Endothelial cell of umbilical vein (primary cell): ENCODE data around the gene GCLC. TPM values are rescaled to one million over a fixed set of nuclear protein-coding genes. Genes with fewer than 3 reads are reported as not detected.

ENCODE experiments used
- BruUV-seq: library from RNA; stranded (reverse); fragments of 400-500 nt; replicated peaks from 2 replicates; lab custom pipeline; 2021; lab: Mats Ljungman, UMichigan
- CTCF ChIA-PET: fragments of 300-600, 350-600 bp; sonication (Branson Sonifier 250); formaldehyde crosslinking; loops from one replicate; lab custom pipeline; 2021; ENCODE audit warnings: antibody characterized with exemption, inconsistent platforms; lab: Charles Lee
- POLR2A ChIA-PET: fragments of 300-600, 350-600 bp; sonication (Branson Sonifier 250); formaldehyde crosslinking; loops from one replicate; lab custom pipeline; 2021; ENCODE audit warnings: antibody characterized with exemption, inconsistent platforms; lab: Charles Lee
- DNase-seq: peaks from one replicate; pipeline ENCODE4 v3.0.0-alpha.2; 2011; ENCODE audit warnings: low read depth, low spot score
- FAIRE-seq: peaks from 2 replicates; lab custom pipeline; 2011; peaks lifted over from hg19 to GRCh38; lab: Jason Lieb, UNC
- H2AFZ ChIP-seq: 2 replicates; pipeline ENCODE4 v1.6.0; 2012; ENCODE audit warnings: low read depth, low read length, control low read depth, inconsistent platforms
- H3K27ac ChIP-seq: 2 replicates; pipeline ENCODE4 v1.5.1; 2011; ENCODE audit warnings: low read depth, mild to moderate bottlenecking, control low read depth, low read length, moderate library complexity; ENCODE audit not compliant: insufficient read depth
- H3K27me3 ChIP-seq, 2 experiments: 2 replicates each; pipeline versions ENCODE4 v1.6.0 to v1.6.1; 2011; ENCODE audit warnings: low read length in 2 of 2, mixed read lengths in 1 of 2; ENCODE audit not compliant: control insufficient read depth in 2 of 2, insufficient read depth in 2 of 2
- H3K36me3 ChIP-seq, 2 experiments: 2 replicates in 1 of 2; 3 replicates in 1 of 2; pipeline ENCODE4 v1.5.1; 2011; ENCODE audit warnings: low read length in 2 of 2, mild to moderate bottlenecking in 1 of 2, moderate library complexity in 1 of 2; ENCODE audit not compliant: control insufficient read depth in 2 of 2, insufficient read depth in 2 of 2; ENCODE audit errors: extremely low read depth in 1 of 2
- H3K4me1 ChIP-seq: 3 replicates; pipeline ENCODE4 v1.5.1; 2011; ENCODE audit warnings: mild to moderate bottlenecking, low read length; ENCODE audit not compliant: control insufficient read depth, insufficient read depth; ENCODE audit errors: extremely low read depth
- H3K4me2 ChIP-seq: 2 replicates; pipeline ENCODE4 v1.6.1; 2011; ENCODE audit warnings: low read length, control low read depth, mixed read lengths; ENCODE audit not compliant: insufficient read depth
- H3K4me3 ChIP-seq, 3 experiments: fragments of 200-600 bp in 1 of 3; sonication (generic), shearing (Covaris generic) in 1 of 3; replicated peaks in 1 of 3; 2 replicates each; pipeline ENCODE4 v1.5.1; 2011 to 2016; ENCODE audit warnings: control low read depth in 3 of 3, low read length in 3 of 3, mild to moderate bottlenecking in 2 of 3, inconsistent platforms in 1 of 3, low read depth in 1 of 3, moderate library complexity in 1 of 3; ENCODE audit not compliant: insufficient read depth in 1 of 3
- H3K79me2 ChIP-seq: 2 replicates; pipeline ENCODE4 v1.6.0; 2012; ENCODE audit warnings: low read length, inconsistent platforms; ENCODE audit not compliant: control insufficient read depth, insufficient read depth
- H3K9ac ChIP-seq: replicated peaks from 2 replicates; pipeline ENCODE3; 2011; ENCODE audit warnings: low read length, control low read depth; ENCODE audit not compliant: insufficient read depth; ENCODE audit errors: extremely low read depth
- H3K9me1 ChIP-seq: replicated peaks from 3 replicates; pipeline ENCODE4 v1.6.0; 2011; ENCODE audit warnings: mild to moderate bottlenecking, low read length; ENCODE audit not compliant: control insufficient read depth, insufficient read depth; ENCODE audit errors: extremely low read depth
- H3K9me3 ChIP-seq: replicated peaks from 2 replicates; pipeline ENCODE4 v1.5.1; 2012; ENCODE audit warnings: low read length, inconsistent platforms; ENCODE audit not compliant: control insufficient read depth, insufficient read depth
- H4K20me1 ChIP-seq: replicated peaks from 2 replicates; pipeline ENCODE3; 2011; ENCODE audit warnings: mild to moderate bottlenecking, low read length; ENCODE audit not compliant: control insufficient read depth, insufficient read depth; ENCODE audit errors: extremely low read depth
- EZH2 ChIP-seq: IDR thresholded peaks from 2 replicates; pipeline ENCODE4 v1.6.1; 2012; ENCODE audit warnings: borderline replicate concordance, low read depth, mild to moderate bottlenecking, moderate library complexity, low read length, inconsistent platforms; ENCODE audit not compliant: severe bottlenecking
- FOS ChIP-seq: IDR thresholded peaks from 2 replicates; pipeline ENCODE4 v1.6.1; 2011; ENCODE audit warnings: mild to moderate bottlenecking, low read length, moderate library complexity, borderline replicate concordance; ENCODE audit not compliant: insufficient read depth
- GATA2 ChIP-seq: IDR thresholded peaks from 2 replicates; pipeline ENCODE4 v1.7.0; 2011; ENCODE audit warnings: low read depth, mild to moderate bottlenecking, moderate library complexity, mixed read lengths, low read length; ENCODE audit not compliant: insufficient read length, insufficient read depth
- JUN ChIP-seq: IDR thresholded peaks from 2 replicates; pipeline ENCODE4 v1.6.1; 2011; ENCODE audit warnings: borderline replicate concordance, low read depth; ENCODE audit not compliant: insufficient read length, insufficient read depth
- MAX ChIP-seq: IDR thresholded peaks from 2 replicates; pipeline ENCODE4 v1.6.1; 2011; ENCODE audit not compliant: insufficient read depth, insufficient read length
- MYC ChIP-seq: IDR thresholded peaks from one replicate; pipeline ENCODE4 v1.6.1; 2011; ENCODE audit warnings: mild to moderate bottlenecking, low read depth, low read length
- POLR2A ChIP-seq: IDR thresholded peaks from 2 replicates; pipeline ENCODE4 v1.6.1; 2012; ENCODE audit warnings: low read depth, mild to moderate bottlenecking, control low read depth, low read length
- POLR2AphosphoS5 ChIP-seq: IDR thresholded peaks from 2 replicates; pipeline ENCODE4 v1.6.1; 2012; ENCODE audit warnings: low read depth, mild to moderate bottlenecking, control low read depth, low read length, moderate library complexity; ENCODE audit not compliant: insufficient read depth
- dilution Hi-C: fragments of 300-500 bp; cut with MboI; formaldehyde crosslinking; loops from one replicate; pipeline ENCODE4 v1.15.0; 2019; ENCODE audit warnings: low sequenced_read_pairs; ENCODE audit not compliant: extremely low pct_ligation_motif_present
- intact Hi-C: fragments of 100-400 bp; cut with micrococcal nuclease; formaldehyde crosslinking; loops from one replicate; pipeline ENCODE4 v1.10.0; 2022
- polyA plus RNA-seq, 4 experiments: library from polyadenylated mRNA; depleted of rRNA in 3 of 4; stranded (reverse) in 3 of 4; unstranded in 1 of 4; fragments of >200 nt; gene quantifications; 2 replicates each; pipeline versions ENCODE4 v1.2.1 to v1.2.3, GENCODE V29; 2011 to 2012; ENCODE audit warnings: missing spikeins in 1 of 4
- total RNA-seq: library from RNA; stranded (reverse); gene quantifications from 2 replicates; pipeline ENCODE4 v1.2.3, GENCODE V29; 2021
- TF ChIP-seq, protein P1 (sequence below), 2 donors: IDR thresholded peaks; 1 replicate in 1 of 2; 2 replicates in 1 of 2; pipeline ENCODE4 v1.5.1; 2011; ENCODE audit warnings: low read length in 2 of 2, mild to moderate bottlenecking in 2 of 2, moderate library complexity in 2 of 2, control low read depth in 1 of 2, inconsistent platforms in 1 of 2, low read depth in 1 of 2; ENCODE audit not compliant: insufficient read depth in 1 of 2; ENCODE audit errors: extremely low read depth in 1 of 2

Gene GCLC
- total and polyA plus RNA-seq, 2 donors (not counting 3 experiments of a cell fraction or from before 2014, with no cell fraction given): 7.3 to 22.8 TPM

DNA sequence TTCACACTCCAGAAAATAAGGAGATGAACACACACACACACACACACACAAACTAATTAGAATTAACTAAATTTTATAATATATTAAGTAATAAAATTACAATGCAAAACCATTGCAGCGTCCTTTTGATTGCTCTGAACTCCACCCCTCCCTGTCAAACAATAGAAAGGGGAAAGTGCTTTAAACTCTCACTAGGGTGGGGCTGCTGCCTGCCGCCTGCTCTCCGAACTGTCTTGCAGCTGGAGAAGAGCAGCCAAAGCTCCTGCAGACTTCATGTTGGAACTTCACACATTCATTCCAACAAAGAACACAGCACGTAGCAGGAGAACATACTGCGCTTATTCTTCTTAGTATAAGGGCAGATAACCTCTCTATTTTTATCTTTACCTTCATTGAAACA lies 83.2 kb downstream of the GCLC start:
- DNase-seq (no peak), FAIRE-seq (no peak)
- Histone ChIP-seq H3K27ac (no peak overlapping the region), H3K4me3 (no peak overlapping the region), H3K4me1 (no peaks in the 10 kb centered on the region), H3K79me2 (no peaks in the 10 kb centered on the region), H3K9me3 (no peaks in the 10 kb centered on the region), H3K4me2 (no peak overlapping the region), H3K27me3 (peaks cover 1 to 4% of the 10 kb centered on the region in 2 experiments), H4K20me1 (no peaks in the 10 kb centered on the region), H3K9me1 (no peaks in the 10 kb centered on the region), H2AFZ (no peak overlapping the region), H3K36me3 (no peaks in the 10 kb centered on the region), H3K9ac (no peak overlapping the region)
- TF ChIP-seq POLR2AphosphoS5 (no peak), POLR2A (no peak), EZH2 (no peak), MAX (no peak), MYC (no peak), JUN (no peak), FOS (no peak), GATA2 (no peak)
- TF ChIP-seq, protein P1, sequence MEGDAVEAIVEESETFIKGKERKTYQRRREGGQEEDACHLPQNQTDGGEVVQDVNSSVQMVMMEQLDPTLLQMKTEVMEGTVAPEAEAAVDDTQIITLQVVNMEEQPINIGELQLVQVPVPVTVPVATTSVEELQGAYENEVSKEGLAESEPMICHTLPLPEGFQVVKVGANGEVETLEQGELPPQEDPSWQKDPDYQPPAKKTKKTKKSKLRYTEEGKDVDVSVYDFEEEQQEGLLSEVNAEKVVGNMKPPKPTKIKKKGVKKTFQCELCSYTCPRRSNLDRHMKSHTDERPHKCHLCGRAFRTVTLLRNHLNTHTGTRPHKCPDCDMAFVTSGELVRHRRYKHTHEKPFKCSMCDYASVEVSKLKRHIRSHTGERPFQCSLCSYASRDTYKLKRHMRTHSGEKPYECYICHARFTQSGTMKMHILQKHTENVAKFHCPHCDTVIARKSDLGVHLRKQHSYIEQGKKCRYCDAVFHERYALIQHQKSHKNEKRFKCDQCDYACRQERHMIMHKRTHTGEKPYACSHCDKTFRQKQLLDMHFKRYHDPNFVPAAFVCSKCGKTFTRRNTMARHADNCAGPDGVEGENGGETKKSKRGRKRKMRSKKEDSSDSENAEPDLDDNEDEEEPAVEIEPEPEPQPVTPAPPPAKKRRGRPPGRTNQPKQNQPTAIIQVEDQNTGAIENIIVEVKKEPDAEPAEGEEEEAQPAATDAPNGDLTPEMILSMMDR (IDR thresholded peaks at IDR 0.05; ENCODE audit: extremely low read depth in 1 of 2, insufficient read depth in 1 of 2, low read depth in 1 of 2, low read length in 2 of 2): no peak
- dilution Hi-C loops (no loop called here), intact Hi-C loops (no loop called here)
- ChIA-PET POLR2A (no interaction called here), CTCF (no interaction called here)
- no TSS peak for BruUV-seq
